OCI-LY7 (cell line): ENCODE data around the gene EPB42.
"Not testable (repeated sequence)": the region's sequence is repeated elsewhere in the genome, so short reads cannot be mapped to it uniquely, and the experiment has no call there.

ENCODE experiments used
- EZH2phosphoT487 ChIP-seq: fragments of 200-600 bp; sonication (generic); IDR thresholded peaks from 2 replicates; pipeline ENCODE4 v1.6.1; 2018; ENCODE audit warnings: low read depth, borderline replicate concordance, mild to moderate bottlenecking, mixed run types, antibody characterized with exemption, low read length, moderate library complexity, mixed read lengths
- TF ChIP-seq, protein P1 (sequence below): fragments of 200-600 bp; sonication (generic); conservative IDR thresholded peaks from 2 replicates; pipeline ENCODE4 v1.5.1; 2014; ENCODE audit warnings: mild to moderate bottlenecking, antibody characterized with exemption, low read length, moderate library complexity, mixed read lengths

- TF ChIP-seq, protein P1, sequence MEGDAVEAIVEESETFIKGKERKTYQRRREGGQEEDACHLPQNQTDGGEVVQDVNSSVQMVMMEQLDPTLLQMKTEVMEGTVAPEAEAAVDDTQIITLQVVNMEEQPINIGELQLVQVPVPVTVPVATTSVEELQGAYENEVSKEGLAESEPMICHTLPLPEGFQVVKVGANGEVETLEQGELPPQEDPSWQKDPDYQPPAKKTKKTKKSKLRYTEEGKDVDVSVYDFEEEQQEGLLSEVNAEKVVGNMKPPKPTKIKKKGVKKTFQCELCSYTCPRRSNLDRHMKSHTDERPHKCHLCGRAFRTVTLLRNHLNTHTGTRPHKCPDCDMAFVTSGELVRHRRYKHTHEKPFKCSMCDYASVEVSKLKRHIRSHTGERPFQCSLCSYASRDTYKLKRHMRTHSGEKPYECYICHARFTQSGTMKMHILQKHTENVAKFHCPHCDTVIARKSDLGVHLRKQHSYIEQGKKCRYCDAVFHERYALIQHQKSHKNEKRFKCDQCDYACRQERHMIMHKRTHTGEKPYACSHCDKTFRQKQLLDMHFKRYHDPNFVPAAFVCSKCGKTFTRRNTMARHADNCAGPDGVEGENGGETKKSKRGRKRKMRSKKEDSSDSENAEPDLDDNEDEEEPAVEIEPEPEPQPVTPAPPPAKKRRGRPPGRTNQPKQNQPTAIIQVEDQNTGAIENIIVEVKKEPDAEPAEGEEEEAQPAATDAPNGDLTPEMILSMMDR: not testable (repeated sequence)
- not testable (repeated sequence) for TF ChIP-seq EZH2phosphoT487
These were observed 53.6 kb downstream of the EPB42 start for GRCh38 chr15:43167261-43167660.
